Measurements from ENCODE around the gene CEBPG.

The CEBPG gene

GRCh38 chr19:33409906-33410685 lies 36.6 kb downstream of the CEBPG start:
- TF ChIP-seq SPI1 (IDR thresholded peaks at IDR 0.05; ENCODE audit: borderline replicate concordance, low read depth) (no peak), CTCF (IDR thresholded peaks at IDR 0.05; ENCODE audit: insufficient read depth, low read length) (no peak), GABPA (IDR thresholded peaks at IDR 0.05; ENCODE audit: low read depth) (no peak), REST (IDR thresholded peaks at IDR 0.05; ENCODE audit: insufficient replicate concordance, low read depth) (no peak), POLR2AphosphoS5 (IDR thresholded peaks at IDR 0.05; ENCODE audit: low read depth) (no peak)

GRCh38 chr19:33410915-33411401 lies 37.4 kb downstream of the CEBPG start:
- TF ChIP-seq SPI1 (IDR thresholded peaks at IDR 0.05; ENCODE audit: borderline replicate concordance, low read depth): no peak
- no peak for TF ChIP-seq CTCF (IDR thresholded peaks at IDR 0.05; ENCODE audit: insufficient read depth, low read length)
- TF ChIP-seq GABPA (IDR thresholded peaks at IDR 0.05; ENCODE audit: low read depth): no peak
- no peak for TF ChIP-seq POLR2AphosphoS5 (IDR thresholded peaks at IDR 0.05; ENCODE audit: low read depth)
- TF ChIP-seq REST (IDR thresholded peaks at IDR 0.05; ENCODE audit: insufficient replicate concordance, low read depth): no peak
- Histone ChIP-seq H3K4me3 (replicated peaks; ENCODE audit: insufficient read depth, low read length) (no peak overlapping the region), H3K27ac (replicated peaks) (no peak overlapping the region), H3K27me3 (ENCODE audit: insufficient read depth, poor library complexity, severe bottlenecking) (no peaks in the 10 kb centered on the region)
- no peak for DNase-seq (ENCODE audit: low read depth in 1 of 2, low spot score in 1 of 2)

More at GRCh38 chr19:33409906-33410685, 36.6 kb downstream of the CEBPG start:
- no peak overlapping the region for H3K4me3 ChIP-seq (replicated peaks; ENCODE audit: insufficient read depth, low read length)
- no peak for DNase-seq (ENCODE audit: low read depth in 1 of 2, low spot score in 1 of 2)
- H3K27ac ChIP-seq (replicated peaks): no peak overlapping the region
- no peaks in the 10 kb centered on the region for H3K27me3 ChIP-seq (ENCODE audit: insufficient read depth, poor library complexity, severe bottlenecking)

GRCh38 chr19:33411621-33412180 lies 38.2 kb downstream of the CEBPG start:
- TF ChIP-seq GABPA (IDR thresholded peaks at IDR 0.05; ENCODE audit: low read depth) (no peak), SPI1 (IDR thresholded peaks at IDR 0.05; ENCODE audit: borderline replicate concordance, low read depth) (no peak), CTCF (IDR thresholded peaks at IDR 0.05; ENCODE audit: insufficient read depth, low read length) (no peak), REST (IDR thresholded peaks at IDR 0.05; ENCODE audit: insufficient replicate concordance, low read depth) (no peak), POLR2AphosphoS5 (IDR thresholded peaks at IDR 0.05; ENCODE audit: low read depth) (no peak)
- no peak overlapping the region for H3K27ac ChIP-seq (replicated peaks)
- H3K4me3 ChIP-seq (replicated peaks; ENCODE audit: insufficient read depth, low read length): no peak overlapping the region
- no peaks in the 10 kb centered on the region for H3K27me3 ChIP-seq (ENCODE audit: insufficient read depth, poor library complexity, severe bottlenecking)
- no peak for DNase-seq (ENCODE audit: low read depth in 1 of 2, low spot score in 1 of 2)
